HFFc6 (cell line): ENCODE data around the gene OR14J1. TPM values are rescaled to one million over a fixed set of nuclear protein-coding genes. Genes with fewer than 3 reads are reported as not detected.
"Not testable (repeated sequence)": the region's sequence is repeated elsewhere in the genome, so short reads cannot be mapped to it uniquely, and the experiment has no call there.

ENCODE experiments used
- DNase-seq: peaks from one replicate; pipeline ENCODE4 v3.0.0-alpha.2; 2018
- H3K27ac Mint-ChIP-seq: 2 replicates; pipeline ENCODE4 v1.8.0; 2020; ENCODE audit warnings: mild to moderate bottlenecking, mixed read lengths
- H3K27me3 Mint-ChIP-seq: 2 replicates; pipeline ENCODE4 v1.8.0; 2021; ENCODE audit warnings: mild to moderate bottlenecking, moderate library complexity, mixed read lengths; ENCODE audit not compliant: insufficient read depth
- H3K36me3 Mint-ChIP-seq: 2 replicates; pipeline ENCODE4 v1.8.0; 2021; ENCODE audit warnings: low read depth, mixed read lengths
- H3K4me1 Mint-ChIP-seq: 2 replicates; pipeline ENCODE4 v1.8.0; 2020; ENCODE audit warnings: low read depth, mixed read lengths
- H3K4me3 Mint-ChIP-seq: 2 replicates; pipeline ENCODE4 v1.8.0; 2020; ENCODE audit warnings: mild to moderate bottlenecking, moderate library complexity, mixed read lengths
- H3K9me3 Mint-ChIP-seq: 2 replicates; pipeline ENCODE4 v1.8.0; 2020; ENCODE audit warnings: mild to moderate bottlenecking, mixed read lengths
- total RNA-seq, 6 experiments: library from RNA; stranded (reverse); fragmentation: NEBNext Ultra II Directional; extraction: Animal tissue kit (Norgen Biotek cat#: 25700); gene quantifications; 2 replicates in 1 of 6; 3 replicates in 5 of 6; pipeline ENCODE4 v1.2.3, GENCODE V29; 2021
- TF ChIP-seq, protein P1 (sequence below): fragments of 200-600 bp; sonication (generic); IDR thresholded peaks from 2 replicates; pipeline ENCODE4 v1.5.0; 2021; ENCODE audit warnings: antibody characterized with exemption, mild to moderate bottlenecking

OR14J1 gene
- total RNA-seq, 6 experiments from 2014 or later, result not detected

DNA sequence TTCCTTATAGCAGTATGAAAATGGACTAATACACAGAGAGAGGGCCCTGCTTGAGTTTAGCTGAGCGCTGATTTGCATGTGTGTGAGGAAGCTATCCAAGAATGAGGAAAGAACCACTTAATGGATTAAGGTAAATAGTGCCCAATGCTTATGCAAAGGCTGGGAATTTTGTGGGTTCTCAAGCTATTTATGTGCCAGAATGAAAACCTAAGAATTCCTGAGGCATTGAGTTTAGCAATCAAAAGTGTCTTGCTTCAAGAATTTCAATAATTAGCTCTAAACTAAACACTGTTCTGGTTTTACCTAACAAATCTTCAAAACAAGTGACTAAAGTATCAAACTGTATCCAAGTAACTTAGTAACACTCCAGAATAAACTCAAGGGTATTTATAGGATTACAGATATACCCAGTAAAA is 7.0 kb upstream of the OR14J1 start:
- TF ChIP-seq, protein P1, sequence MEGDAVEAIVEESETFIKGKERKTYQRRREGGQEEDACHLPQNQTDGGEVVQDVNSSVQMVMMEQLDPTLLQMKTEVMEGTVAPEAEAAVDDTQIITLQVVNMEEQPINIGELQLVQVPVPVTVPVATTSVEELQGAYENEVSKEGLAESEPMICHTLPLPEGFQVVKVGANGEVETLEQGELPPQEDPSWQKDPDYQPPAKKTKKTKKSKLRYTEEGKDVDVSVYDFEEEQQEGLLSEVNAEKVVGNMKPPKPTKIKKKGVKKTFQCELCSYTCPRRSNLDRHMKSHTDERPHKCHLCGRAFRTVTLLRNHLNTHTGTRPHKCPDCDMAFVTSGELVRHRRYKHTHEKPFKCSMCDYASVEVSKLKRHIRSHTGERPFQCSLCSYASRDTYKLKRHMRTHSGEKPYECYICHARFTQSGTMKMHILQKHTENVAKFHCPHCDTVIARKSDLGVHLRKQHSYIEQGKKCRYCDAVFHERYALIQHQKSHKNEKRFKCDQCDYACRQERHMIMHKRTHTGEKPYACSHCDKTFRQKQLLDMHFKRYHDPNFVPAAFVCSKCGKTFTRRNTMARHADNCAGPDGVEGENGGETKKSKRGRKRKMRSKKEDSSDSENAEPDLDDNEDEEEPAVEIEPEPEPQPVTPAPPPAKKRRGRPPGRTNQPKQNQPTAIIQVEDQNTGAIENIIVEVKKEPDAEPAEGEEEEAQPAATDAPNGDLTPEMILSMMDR, result no peak
- no peak for DNase-seq
- Mint-ChIP-seq H3K27me3 (no peaks in the 10 kb centered on the region), H3K9me3 (peaks cover 42% of the 10 kb centered on the region), H3K27ac (no peak overlapping the region), H3K36me3 (no peaks in the 10 kb centered on the region), H3K4me3 (no peak overlapping the region), H3K4me1 (no peaks in the 10 kb centered on the region)

DNA sequence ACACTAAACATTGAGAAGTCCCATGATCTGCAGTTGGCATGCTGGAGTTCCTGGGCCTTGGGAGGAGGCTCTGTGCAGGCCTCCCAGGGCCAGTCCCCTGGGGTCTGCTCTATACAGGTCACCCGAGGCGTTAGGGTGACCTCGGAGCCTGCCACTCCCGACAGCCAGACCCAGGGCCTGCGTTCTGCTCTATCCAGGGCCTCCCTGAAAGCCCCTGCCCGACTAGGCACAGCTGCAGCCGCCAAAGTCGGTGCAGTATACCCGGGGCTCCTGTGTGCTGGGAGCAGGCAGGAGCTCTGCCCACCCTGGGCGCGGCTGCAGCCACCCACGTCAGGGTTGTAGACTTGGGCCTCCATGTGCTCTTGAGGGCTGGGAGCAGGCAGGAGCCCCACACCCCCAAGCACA is 6.3 kb upstream of the OR14J1 start:
- no peaks in the 10 kb centered on the region for H3K4me1 Mint-ChIP-seq
- H3K27ac Mint-ChIP-seq, result no peak overlapping the region
- TF ChIP-seq, protein P1, result no peak
- H3K36me3 Mint-ChIP-seq, result no peaks in the 10 kb centered on the region
- no peaks in the 10 kb centered on the region for H3K27me3 Mint-ChIP-seq
- H3K4me3 Mint-ChIP-seq, result no peak overlapping the region
- peaks cover 38% of the 10 kb centered on the region for H3K9me3 Mint-ChIP-seq
- no peak for DNase-seq

DNA sequence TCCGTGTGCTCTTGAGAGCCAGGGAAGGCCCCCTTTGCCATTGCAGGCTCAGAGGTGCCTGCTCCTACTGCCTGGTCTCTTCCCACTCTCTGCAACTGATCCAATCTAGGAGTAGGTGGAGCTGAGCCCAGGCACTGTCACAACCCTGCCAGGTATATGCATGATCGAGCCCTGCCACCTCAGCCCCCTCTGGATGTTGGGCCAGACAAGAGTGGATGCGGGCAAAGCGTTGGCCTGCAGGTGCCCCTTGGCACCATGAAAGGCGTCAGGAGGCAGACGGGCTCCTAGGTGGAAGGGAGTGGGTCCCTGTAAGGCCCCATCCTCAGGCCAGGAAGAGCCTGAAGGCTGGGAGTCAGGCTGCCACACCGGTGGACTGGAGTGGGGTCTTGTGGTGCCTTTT is 5.9 kb upstream of the OR14J1 start:
- no peak for DNase-seq
- Mint-ChIP-seq H3K27me3 (no peaks in the 10 kb centered on the region), H3K9me3 (peaks cover 34% of the 10 kb centered on the region), H3K4me3 (no peak overlapping the region), H3K36me3 (no peaks in the 10 kb centered on the region), H3K4me1 (no peaks in the 10 kb centered on the region), H3K27ac (no peak overlapping the region)
- TF ChIP-seq, protein P1, result no peak

DNA sequence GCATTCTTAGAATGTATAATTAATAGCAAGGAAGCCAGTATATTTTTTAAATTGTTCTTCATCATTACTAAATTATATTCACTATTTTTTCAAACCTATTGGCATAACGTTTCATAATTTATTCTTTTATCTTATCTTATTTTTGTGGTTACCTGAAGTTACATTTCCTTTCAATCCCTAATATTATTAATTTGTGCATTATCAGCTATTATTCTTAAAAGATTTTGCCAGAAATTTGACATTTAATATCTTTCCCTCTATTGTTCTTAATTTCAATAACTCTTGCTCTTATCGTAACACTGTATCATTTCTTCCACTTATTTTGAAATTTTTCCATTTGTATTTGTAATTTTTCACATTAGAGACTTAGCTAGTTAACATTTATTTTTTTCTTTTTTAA is 18.4 kb downstream of the OR14J1 start:
- Mint-ChIP-seq H3K36me3 (no peaks in the 10 kb centered on the region), H3K27me3 (no peaks in the 10 kb centered on the region), H3K9me3 (peaks cover 22% of the 10 kb centered on the region), H3K4me1 (no peaks in the 10 kb centered on the region), H3K27ac (no peak overlapping the region), H3K4me3 (no peak overlapping the region)
- TF ChIP-seq, protein P1, result no peak
- no peak for DNase-seq

DNA sequence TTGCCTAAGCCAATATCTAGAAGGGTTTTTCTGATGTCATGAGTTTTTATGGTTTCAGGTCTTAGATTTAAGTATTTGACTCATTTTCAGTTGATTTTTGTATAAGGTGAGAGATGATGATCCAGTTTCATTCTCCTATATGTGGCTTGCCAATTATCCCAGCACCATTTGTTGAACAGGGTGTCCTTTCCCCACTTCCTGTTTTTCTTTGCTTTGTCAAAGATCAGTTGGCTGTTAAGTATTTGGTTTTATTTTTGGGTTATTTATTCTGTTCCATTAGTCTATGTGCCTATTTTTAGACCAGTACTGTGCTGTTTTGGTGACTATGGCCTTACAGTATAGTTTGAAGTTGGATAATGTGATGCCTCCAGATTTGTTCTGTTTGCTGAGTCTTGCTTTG is 21.8 kb downstream of the OR14J1 start:
- not testable (repeated sequence) for H3K4me3 Mint-ChIP-seq, H3K4me1 Mint-ChIP-seq, H3K27me3 Mint-ChIP-seq, H3K27ac Mint-ChIP-seq, DNase-seq, H3K36me3 Mint-ChIP-seq
- peaks cover 45% of the 10 kb centered on the region for H3K9me3 Mint-ChIP-seq

DNA sequence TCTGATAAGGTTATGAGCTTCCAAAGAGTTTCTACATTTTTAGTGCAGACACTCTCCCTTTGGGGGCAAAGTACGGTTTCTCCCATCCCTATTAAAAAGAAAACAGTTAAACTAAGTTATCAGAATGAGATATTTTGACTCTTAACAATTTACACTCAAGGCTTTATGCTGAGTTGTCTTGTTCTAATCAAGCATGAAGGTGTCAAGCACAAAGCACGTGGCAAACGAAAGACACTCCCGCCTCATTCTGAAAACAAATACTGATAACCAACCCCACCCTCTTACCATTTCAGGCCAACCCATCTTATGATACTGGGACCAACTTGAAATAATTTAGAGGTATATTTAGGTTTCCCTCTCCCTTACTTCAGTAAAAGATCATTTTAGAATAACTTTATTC is 24.3 kb downstream of the OR14J1 start:
- TF ChIP-seq, protein P1, result no peak
- no peaks in the 10 kb centered on the region; the same call in 1 of the 2 replicates for H3K27me3 Mint-ChIP-seq
- H3K27ac Mint-ChIP-seq, result no peak overlapping the region
- peaks cover 56% of the 10 kb centered on the region for H3K9me3 Mint-ChIP-seq
- no peaks in the 10 kb centered on the region for H3K36me3 Mint-ChIP-seq
- no peaks in the 10 kb centered on the region for H3K4me1 Mint-ChIP-seq
- DNase-seq, result no peak
- no peak overlapping the region for H3K4me3 Mint-ChIP-seq
